GM21423 (cell line): Measurements from ENCODE around the gene SMG1.
"Not testable (repeated sequence)": the region's sequence is repeated elsewhere in the genome, so short reads cannot be mapped to it uniquely, and the experiment has no call there.

ENCODE experiments used
- ATAC-seq: cut with Tn5 transposase; IDR thresholded peaks from one replicate; pipeline ENCODE4 v1.9.1; 2021; ENCODE audit warnings: mild to moderate bottlenecking, moderate library complexity; ENCODE audit not compliant: unreplicated experiment

SMG1 gene

DNA sequence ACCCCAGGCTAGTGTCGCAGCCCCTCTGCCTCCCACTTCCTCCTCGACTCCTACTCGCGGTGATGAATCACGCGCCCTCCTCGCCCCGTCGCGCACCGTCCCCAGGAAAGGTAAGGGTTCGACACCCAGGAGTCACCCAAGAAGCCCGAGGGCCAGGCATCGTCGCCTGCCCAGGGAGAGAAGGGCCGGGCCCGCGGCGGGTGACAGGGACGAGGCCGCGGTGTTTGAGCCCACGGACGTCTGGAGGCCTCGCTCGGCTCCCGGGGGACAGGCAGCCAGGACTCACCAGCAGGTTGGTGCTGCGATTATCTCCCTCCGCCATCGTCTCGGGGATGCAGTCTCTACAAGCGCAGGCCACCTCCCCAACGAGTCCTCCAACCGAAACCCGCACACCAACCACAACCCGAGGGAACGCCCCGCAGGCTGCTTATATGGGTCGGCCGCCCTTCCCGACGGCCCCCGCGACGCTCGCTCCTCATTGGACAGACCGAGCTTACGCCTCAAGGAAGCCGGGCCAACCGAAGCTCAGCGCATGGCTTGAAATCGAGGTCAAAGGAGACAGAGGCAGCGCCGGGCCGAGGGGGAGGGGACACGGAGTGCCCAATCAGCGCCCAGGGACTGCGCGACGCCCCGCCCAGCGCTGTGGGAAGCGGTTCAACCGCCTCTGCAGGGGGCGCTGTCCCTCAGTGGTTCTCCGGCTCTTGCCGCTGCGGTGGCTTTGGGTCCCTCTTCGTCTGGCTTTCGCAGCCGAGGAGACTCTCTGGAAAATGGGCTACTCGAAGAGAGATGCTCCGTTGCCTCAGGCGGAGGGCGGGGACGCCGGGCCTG is 124.8 kb downstream of the SMG1 start, which contains the start of gene ARL6IP1:
Gene ARL6IP1, minus strand, starts transcription at position 405 of the 828 bp plus-strand sequence. Its CDS starts 83 bp downstream, at position 322.
- peak; percentile 93 for ATAC-seq

GRCh38 chr16:18800775-18801144 is 125.4 kb downstream of the SMG1 start:
- no peak for ATAC-seq

DNA sequence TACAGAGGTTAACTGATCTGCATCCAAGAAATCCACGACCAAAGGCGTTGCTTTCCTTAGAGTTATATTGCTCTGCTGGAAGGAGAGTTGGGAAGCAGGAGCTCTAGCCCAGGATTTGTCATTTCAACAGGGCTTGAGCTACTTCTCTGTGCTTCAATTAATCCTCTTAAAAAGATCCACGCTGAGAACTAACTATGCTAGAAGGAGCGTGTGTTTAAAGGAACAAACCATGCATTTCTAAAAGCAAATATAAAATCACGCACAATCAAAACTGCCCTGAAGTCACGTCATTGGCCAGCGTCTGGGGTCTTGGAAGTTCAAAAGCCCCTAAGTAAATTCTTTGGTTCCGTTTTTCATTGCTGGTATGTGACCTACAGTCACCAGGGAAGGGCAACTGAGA is 125.9 kb downstream of the SMG1 start:
- no peak for ATAC-seq

DNA sequence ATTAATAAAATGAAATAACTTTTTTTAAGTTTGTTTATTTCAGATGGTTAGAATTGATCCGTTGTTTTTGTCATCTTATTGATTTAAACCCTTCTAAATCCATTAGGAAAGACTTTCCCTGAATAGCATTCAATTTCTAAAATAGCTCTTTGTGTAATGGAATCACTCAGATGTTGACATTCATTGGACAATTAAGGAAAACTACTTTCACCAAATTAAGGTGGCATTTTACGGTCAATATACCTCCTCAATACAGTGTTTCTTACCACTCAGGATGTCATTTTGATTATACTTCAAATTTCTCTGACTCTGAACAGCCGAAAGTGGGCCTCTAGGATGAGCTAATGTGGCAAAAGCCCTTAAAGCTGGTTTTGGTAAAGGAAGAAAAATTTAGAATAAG is 126.7 kb downstream of the SMG1 start:
- no peak for ATAC-seq

- ATAC-seq = no peak
Measured at GRCh38 chr16:18797746-18798145, 128.5 kb downstream of the SMG1 start.

- no peak for ATAC-seq
Measured at GRCh38 chr16:18796377-18796776, 129.8 kb downstream of the SMG1 start.

- no peak for ATAC-seq
Measured at GRCh38 chr16:18792836-18793433, 133.3 kb downstream of the SMG1 start.

DNA sequence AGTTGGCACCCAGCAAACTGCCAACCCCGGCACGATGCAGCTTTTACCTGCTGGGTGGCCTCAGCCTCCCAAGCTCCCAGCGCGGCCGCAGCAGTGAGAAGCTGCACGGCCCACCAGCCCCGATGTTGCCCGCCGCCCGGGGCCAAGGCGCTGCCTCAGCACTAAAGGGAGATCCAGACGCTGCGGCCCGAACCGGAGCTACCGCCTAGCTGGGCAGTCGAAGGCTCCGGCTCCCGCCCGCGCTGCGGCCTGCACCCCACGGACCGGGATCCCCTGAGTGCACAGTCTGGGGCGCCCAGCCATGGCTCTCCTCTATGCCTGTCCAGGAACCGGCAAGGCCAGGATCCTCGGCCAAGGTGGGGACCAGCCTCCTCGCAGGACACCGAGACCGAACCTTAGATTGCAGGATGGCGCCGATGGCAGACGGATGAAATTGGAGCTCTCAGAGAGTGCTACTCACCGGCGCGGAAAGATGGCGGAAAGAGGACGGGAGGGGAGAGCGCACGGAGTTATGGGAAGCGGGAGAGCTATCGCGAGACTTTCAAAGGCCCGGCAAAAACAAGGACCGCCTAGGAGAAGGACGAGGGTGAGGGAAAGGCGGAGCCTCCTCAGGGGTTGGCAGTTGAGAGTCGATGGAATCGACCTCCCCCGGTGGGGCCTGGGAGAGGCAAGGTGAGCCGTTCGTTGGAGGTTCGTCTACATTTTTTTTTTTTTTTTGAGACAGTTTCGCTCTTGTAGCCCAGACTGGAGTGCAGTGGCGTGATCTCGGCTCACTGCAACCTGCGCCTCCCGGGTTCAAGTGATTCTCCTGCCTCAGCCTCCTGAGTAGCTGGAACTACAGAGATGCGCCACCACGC is 136.1 kb downstream of the SMG1 start, which contains the start of gene RPS15A:
Gene RPS15A, minus strand, starts transcription at position 485 of the 857 bp plus-strand sequence. CDS start 1,221 bp downstream, outside the sequence.
- ATAC-seq = peak; percentile 88

GRCh38 chr16:18789515-18789849 is 136.7 kb downstream of the SMG1 start:
- ATAC-seq = no peak

- ATAC-seq = no peak
Measured at GRCh38 chr16:18788828-18789514, 137.2 kb downstream of the SMG1 start.

DNA sequence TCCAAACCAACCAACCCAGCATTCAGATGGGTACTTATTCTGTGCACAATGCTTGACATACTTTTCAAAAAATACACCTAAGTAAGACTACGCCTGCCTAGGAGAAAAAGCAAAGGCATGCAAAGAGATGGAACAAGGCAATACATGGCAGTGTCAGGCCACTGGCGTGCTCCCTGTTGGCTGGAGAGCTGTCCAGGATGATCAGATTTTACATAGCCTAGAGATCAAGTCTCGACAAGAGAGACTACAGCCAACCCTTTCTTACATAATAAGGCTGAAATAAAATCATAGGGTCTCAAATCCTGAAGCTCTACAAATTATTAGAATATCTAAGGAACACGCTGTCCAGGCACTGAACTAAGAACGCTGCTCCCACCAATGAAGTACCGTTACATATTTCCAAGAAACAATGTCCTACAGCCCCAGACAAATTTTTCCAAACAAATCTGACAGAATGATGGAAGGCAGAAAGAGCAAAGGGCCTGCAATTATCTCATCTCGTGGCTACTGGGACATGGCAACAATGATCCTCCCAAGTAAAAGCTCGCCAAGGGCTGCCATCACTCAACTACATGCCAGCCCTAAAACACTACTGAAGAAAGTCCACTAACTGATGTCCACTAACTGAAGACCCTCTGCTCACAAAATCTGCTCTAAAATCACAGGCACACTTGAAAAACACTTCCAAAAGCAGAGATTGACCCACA is 141.1 kb downstream of the SMG1 start:
- ATAC-seq = no peak

DNA sequence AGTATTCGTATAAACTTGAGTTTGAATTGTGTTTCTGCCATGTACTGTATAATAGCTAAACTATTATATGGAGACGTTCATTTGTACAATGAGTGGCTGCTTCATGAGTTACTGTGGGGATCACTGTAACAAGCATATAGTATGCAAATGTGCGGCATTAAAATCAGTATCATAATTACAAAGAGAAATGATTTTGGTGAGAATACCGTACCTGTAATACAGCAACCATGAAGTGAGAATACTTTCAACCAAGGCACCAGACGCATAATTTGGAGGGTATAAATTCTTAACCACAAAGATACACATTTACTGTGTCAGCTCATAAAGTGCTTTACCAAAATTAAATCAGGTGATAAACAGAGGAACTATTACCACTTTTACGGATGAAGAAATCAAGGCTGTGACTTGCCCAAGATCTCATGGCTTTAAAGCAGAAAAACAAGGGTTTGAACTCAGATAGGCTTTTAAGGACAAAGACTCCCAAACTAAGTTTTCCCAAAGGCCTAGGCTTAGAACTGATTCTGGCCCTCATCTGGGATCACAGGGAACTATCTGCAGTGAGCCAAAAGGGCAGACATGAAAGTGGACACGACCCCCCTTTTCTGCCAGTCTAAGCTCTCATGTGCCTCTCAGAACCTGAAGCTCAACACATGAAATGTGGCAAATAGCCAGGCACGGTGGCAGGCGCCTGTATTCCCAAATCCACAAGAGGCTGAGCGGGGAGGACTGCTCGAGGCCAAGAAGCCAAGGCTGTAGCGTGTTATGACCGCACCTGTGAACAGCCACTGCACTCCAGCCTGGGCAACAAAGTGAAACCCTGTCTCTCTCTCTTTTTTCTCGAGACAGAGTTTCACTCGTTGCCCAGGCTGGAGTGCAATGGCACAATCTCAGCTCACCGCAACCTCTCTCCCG is 142.5 kb downstream of the SMG1 start:
- ATAC-seq = no peak

DNA sequence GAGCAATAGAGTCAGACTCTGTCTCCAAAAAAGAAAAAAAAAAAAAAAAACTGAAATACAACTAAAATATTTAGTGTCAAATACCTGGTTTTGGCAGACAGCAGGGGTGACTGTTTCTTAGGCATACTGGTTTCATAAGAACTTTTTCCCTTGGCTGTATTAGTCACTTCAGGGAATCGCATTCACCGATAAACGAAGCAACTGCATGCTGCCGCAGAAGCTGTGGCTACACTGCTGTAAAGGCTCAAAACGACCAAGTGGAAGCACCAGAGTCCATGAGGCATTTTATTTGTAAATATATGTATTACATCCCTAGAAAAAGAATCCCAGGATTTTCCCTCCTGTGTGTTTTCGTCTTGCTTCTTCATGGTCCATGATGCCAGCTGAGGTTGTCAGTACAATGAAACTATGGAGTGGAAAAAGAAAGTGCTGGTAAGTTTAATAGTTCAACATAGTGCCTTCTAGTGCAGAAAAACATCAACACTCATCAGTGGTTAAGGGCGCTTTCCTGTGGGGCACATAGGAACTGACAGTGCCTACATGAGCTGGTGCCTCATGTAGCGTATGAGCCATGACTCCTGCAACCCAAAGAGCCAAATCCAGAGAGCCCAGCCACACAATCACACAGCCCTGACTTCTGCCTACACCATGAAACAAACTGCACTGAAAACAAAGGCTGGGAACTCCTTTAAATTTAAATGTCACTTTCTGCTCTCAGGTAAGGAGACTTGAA is 143.3 kb downstream of the SMG1 start:
- ATAC-seq = no peak

DNA sequence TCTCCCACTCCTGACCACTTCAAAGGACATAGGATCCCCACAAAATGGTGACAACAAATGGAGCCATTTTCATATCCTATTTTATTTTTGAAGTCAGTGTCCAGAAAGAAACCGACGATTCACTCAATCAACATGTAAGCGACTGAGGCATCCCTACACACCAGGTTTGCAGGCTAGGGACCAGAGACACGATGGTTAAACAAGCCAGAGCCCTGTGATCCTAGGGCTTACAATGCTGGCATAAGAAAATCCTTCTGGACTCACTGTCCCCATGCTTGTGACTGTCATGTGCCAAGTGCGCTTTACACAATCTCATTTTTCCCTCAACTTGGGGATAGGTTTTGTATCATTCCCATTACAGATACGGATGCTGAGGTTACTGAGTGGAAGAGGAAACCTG is 145.0 kb downstream of the SMG1 start:
- not testable (repeated sequence) for ATAC-seq

DNA sequence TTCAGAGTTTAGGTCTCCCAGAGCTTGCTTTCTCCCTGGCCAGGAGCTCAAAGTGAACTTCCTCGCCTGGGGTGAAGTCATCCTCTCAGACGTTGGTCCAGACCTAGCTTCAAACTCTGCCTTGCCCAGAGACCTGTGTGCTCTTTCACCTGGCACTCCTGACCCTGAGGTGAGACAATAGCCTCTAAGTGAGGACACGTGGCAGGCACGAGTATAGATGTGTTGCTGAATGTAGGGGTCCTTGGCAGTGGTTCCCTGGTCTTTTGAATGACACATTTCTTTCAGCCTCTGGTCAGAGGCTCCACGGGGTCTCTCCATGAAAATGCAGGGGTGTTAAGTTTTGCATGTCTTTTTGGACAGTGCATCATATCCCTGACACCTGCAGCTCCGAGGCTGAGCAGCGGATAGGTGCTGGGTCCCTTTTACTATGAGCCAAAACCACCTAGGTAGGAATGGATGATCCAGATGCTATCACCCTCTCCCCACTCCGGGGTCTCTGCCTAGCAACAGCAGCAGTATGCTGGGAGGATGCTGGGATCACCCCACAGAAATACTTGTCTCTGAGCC is 145.7 kb downstream of the SMG1 start:
- ATAC-seq = not testable (repeated sequence)

- ATAC-seq = not testable (repeated sequence)
Measured at GRCh38 chr16:18777664-18778063, 148.5 kb downstream of the SMG1 start.

GRCh38 chr16:18776334-18776733 is 149.9 kb downstream of the SMG1 start:
- not testable (repeated sequence) for ATAC-seq

DNA sequence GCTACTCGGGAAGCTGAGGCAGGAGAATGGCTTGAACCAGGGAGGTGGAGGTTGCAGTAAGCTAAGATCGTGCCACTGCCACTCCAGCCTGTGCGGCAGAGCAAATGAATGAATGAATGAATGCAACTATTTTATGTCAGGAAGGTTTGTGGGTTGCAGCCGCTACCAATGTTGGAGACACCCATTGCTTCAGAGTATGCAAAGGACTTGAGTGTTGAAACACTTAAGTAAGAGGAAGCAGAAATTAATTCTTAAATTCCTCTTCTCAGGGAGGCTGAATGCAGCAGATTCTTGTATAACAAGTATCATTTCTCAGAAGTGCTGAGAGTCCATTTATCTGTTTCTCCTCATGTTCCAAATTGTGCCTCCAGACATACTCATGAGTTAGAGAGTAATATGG is 151.6 kb downstream of the SMG1 start:
- not testable (repeated sequence) for ATAC-seq
